HEK293T (cell line): Measurements from ENCODE around the gene KIR2DL4.

Experiments used
- FOXA1 ChIP-seq: fragments of 450-650 bp; IDR thresholded peaks from 2 replicates; pipeline ENCODE4 v1.6.1; 2016; ENCODE audit warnings: mild to moderate bottlenecking
- HDGF ChIP-seq: fragments of 450-650 bp; IDR thresholded peaks from 2 replicates; pipeline ENCODE4 v1.6.1; 2017; ENCODE audit warnings: antibody characterized with exemption, borderline replicate concordance

DNA sequence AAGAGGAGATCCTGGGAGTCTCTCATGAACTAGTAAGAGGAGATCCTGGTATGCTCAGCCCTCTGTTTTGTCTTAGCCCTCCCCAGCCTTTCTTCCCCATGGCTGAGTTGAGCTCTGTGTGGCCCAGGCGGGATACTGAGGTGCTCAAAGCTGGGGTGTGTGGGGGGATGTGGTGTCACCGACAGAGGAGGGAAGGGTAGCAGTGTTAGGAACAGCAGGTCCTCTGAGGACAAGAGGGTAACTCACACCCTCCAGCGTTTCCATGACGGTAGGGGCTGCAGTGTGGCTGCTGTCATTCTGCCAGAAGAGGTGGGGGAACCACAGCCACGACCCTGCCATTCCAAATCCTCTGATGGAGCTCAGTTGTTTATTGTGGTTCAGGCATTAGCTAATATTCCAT is 691 bp downstream of the KIR2DL4 start:
- TF ChIP-seq FOXA1: no peak
- no peak for TF ChIP-seq HDGF
